Small intestine (tissue), 7 donors: ENCODE measurements around the gene CCDC60. TPM values are rescaled to one million over a fixed set of nuclear protein-coding genes. Genes with fewer than 3 reads are reported as not detected.
"Not testable (repeated sequence)": the region's sequence is repeated elsewhere in the genome, so short reads cannot be mapped to it uniquely, and the experiment has no call there.

Experiments
- DNase-seq, 2 donors: peaks; one replicate each; pipeline versions ENCODE4 v3.0.0 to v3.0.0-alpha.2; 2013
- FAIRE-seq: peaks from 2 replicates; lab custom pipeline; 2012; peaks lifted over from hg19 to GRCh38; lab: Jason Lieb, UNC
- H3K27ac ChIP-seq, 3 donors: one replicate each; pipeline ENCODE4 v1.5.1; 2013; ENCODE audit warnings: low read length in 2 of 3, mild to moderate bottlenecking in 2 of 3, control low read depth in 1 of 3, inconsistent platforms in 1 of 3, low read depth in 1 of 3, moderate library complexity in 1 of 3
- H3K27me3 ChIP-seq, 3 donors: one replicate each; pipeline ENCODE4 v1.6.1; 2013; ENCODE audit warnings: low read length in 3 of 3, inconsistent platforms in 1 of 3; ENCODE audit not compliant: control insufficient read depth in 3 of 3, insufficient read depth in 3 of 3
- H3K36me3 ChIP-seq, 3 donors: one replicate each; pipeline ENCODE4 v1.6.1; 2013; ENCODE audit warnings: low read length in 3 of 3, inconsistent platforms in 1 of 3, low read depth in 1 of 3, mild to moderate bottlenecking in 1 of 3, moderate library complexity in 1 of 3; ENCODE audit not compliant: control insufficient read depth in 3 of 3, insufficient read depth in 2 of 3
- H3K4me1 ChIP-seq, 3 donors: one replicate each; pipeline ENCODE4 v1.6.1; 2013; ENCODE audit warnings: low read length in 2 of 3, inconsistent platforms in 1 of 3, low read depth in 1 of 3, mild to moderate bottlenecking in 1 of 3, moderate library complexity in 1 of 3; ENCODE audit not compliant: control insufficient read depth in 3 of 3, insufficient read depth in 2 of 3
- H3K4me3 ChIP-seq, 3 donors: one replicate each; pipeline ENCODE4 v1.5.1; 2013; ENCODE audit warnings: low read length in 3 of 3, control low read depth in 1 of 3, inconsistent platforms in 1 of 3, low read depth in 1 of 3, mild to moderate bottlenecking in 1 of 3, moderate library complexity in 1 of 3
- H3K9me3 ChIP-seq, 2 donors: one replicate each; pipeline ENCODE4 v1.6.1; 2013; ENCODE audit warnings: low read depth in 1 of 2, low read length in 1 of 2; ENCODE audit not compliant: control insufficient read depth in 2 of 2, insufficient read depth in 1 of 2
- WGBS, 3 donors: extraction: QIAGEN DNeasy Blood & Tissue Kit; methylation state at CpG; one replicate each; pipeline ENCODE4 v1.1.7; 2013; 5-methylcytosine and 5-hydroxymethylcytosine counted together
- polyA plus RNA-seq, 4 donors: library from polyadenylated mRNA; stranded (reverse) in 3 of 4; unstranded in 1 of 4; fragments of 200-250 nt in 3 of 4; fragments of 120-200 nt in 1 of 4; gene quantifications; one replicate each; pipeline versions ENCODE4 v1.2.1 to v1.2.3, GENCODE V29; 2013
- donor health status: healthy with polysubstance abuse.
- donor health status: control.
- donor health status: control.
- donor health status: Bipolar disorder and iron deficiency.
- donor health status: healthy.

CCDC60 gene
- polyA plus RNA-seq, 4 donors = not detected

DNA sequence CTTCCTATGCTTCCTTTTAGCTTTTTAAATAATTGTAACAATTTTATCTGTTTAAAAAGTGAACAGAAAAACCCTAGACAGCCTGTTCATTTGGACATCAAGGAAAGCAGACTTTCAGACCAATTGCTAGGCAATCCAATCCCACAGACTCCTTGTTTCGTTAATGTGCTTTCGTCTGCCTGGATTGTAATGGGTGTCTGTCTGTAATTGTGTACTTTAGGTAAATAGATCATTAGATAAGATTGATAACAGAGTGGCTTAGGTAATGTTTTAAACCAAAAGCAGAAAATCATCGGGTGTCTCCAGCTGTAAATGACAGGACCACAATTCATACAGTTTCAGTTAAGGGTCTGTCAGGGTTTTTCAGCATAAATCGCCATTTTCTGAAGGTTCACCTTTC is 19.6 kb downstream of the CCDC60 start:
- H3K27ac ChIP-seq = no peak overlapping the region
- H3K4me1 ChIP-seq = no peaks in the 10 kb centered on the region
- FAIRE-seq (no peak), DNase-seq (no peak)
- H3K27me3 ChIP-seq = no peaks in the 10 kb centered on the region
- 17 to 36% (median 36%) methylated on average over 4 of the region's 4 CpGs for WGBS, 3 donors
- H3K9me3 ChIP-seq = no peaks in the 10 kb centered on the region
- H3K36me3 ChIP-seq = no peaks in the 10 kb centered on the region
- no peak overlapping the region for H3K4me3 ChIP-seq

DNA sequence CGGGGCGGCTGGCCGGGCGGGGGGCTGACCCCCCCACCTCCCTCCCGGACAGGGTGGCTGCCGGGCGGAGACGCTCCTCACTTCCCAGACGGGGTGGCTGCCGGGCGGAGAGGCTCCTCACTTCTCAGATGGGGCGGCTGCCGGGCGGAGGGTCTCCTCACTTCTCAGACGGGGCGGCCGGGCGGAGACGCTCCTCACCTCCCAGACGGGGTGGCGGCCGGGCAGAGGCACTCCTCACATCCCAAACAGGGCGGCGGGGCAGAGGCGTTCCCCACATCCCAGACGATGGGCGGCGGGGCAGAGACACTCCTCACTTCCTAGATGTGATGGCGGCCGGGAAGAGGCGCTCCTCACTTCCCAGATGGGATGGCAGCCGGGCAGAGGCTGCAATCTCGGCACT is 25.8 kb downstream of the CCDC60 start:
- not testable (repeated sequence) for FAIRE-seq, H3K27ac ChIP-seq, H3K9me3 ChIP-seq, H3K27me3 ChIP-seq, DNase-seq, H3K4me3 ChIP-seq, H3K36me3 ChIP-seq, H3K4me1 ChIP-seq
- 91 to 96% (median 93%) methylated on average over 8 to 26 of the region's 33 CpGs for WGBS, 3 donors

DNA sequence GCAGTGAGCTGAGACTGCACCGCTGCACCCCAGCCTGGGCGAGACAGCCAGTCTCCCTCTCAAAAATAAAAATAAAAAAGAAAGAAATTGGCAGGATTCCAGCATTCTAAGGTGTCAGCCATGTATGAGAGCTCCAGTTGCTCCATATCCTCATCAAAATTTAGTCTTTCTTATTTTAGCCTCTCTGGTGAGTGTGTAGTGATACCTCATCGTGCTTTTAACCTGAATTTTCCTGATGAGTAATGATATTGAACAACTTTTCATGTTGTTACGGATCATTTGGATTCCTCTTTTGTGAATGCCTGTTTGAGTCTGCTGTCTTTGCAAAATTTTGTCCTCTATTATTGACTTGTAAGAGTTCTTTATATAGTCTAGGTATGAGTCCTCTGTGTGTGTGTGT is 28.5 kb downstream of the CCDC60 start:
- Histone ChIP-seq H3K27me3 (peaks cover 0 to 2% (median 0%) of the 10 kb centered on the region in 3 donors), H3K4me3 (no peak overlapping the region)
- WGBS, 3 donors = 75 to 85% (median 76%) methylated on average over 4 of the region's 4 CpGs

DNA sequence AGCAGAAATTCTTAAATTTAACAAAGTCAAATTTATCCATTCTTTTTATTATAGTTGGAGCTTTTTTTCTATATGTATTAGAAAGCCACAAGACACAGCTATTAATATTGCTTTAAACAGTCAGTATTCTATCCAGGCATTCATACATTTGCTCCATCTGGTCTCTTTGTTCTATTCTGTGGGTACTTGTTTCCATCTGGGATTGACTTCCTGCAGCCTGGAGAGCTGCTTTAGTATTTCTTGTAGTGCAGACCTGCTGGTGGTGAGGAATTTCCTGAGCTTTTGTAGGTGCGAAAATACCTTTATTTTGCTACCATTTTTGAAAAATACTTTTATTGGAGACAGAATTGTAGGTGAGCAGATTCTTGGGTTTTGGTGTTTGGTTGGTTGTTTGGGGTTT is 29.0 kb downstream of the CCDC60 start:
- WGBS, 3 donors = 67 to 95% (median 73%) methylated on average over 1 of the region's 1 CpG

More for the DNA sequence above, 28.5 kb downstream of the CCDC60 start:
- no peak overlapping the region for H3K27ac ChIP-seq
- no peaks in the 10 kb centered on the region for H3K36me3 ChIP-seq
- no peak for FAIRE-seq
- no peaks in the 10 kb centered on the region for H3K4me1 ChIP-seq
- H3K9me3 ChIP-seq = peaks cover 0 to 2% of the 10 kb centered on the region in 2 donors
- DNase-seq = no peak

DNA sequence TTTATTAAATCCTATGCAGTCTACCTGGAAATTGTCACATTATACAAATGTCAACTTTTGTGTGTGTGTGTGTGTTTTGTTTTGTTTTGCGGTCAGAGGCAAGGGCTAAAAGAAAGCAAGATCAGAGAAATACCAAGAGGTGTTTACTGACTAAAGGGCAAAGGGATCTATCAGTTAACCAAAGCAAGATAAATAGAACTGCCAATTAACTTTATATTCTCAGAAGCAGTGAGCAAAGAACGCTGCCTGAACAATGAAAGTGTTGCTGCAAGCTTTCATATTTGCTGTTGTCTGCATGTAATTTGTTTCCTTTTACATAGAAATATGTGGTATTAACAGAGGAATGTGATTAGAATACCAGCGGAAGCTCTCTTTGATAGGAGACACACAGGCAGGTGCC is 30.9 kb downstream of the CCDC60 start:
- DNase-seq = no peak
- Histone ChIP-seq H3K4me1 (no peaks in the 10 kb centered on the region), H3K4me3 (no peak overlapping the region), H3K27ac (no peak overlapping the region), H3K9me3 (peaks cover 0 to 2% of the 10 kb centered on the region in 2 donors), H3K27me3 (peaks cover 0 to 2% (median 0%) of the 10 kb centered on the region in 3 donors), H3K36me3 (no peaks in the 10 kb centered on the region)
- no peak for FAIRE-seq
- 21 to 44% (median 35%) methylated on average over 3 of the region's 3 CpGs for WGBS, 3 donors

More for the DNA sequence above, 29.0 kb downstream of the CCDC60 start:
- Histone ChIP-seq H3K9me3 (peaks cover 0 to 2% of the 10 kb centered on the region in 2 donors), H3K27ac (no peak overlapping the region), H3K4me3 (no peak overlapping the region), H3K4me1 (no peaks in the 10 kb centered on the region), H3K27me3 (peaks cover 0 to 2% (median 0%) of the 10 kb centered on the region in 3 donors), H3K36me3 (no peaks in the 10 kb centered on the region)
- FAIRE-seq (no peak), DNase-seq (no peak)

- Histone ChIP-seq H3K9me3 (peaks cover 0 to 2% of the 10 kb centered on the region in 2 donors), H3K27ac (no peak overlapping the region), H3K36me3 (no peaks in the 10 kb centered on the region), H3K4me3 (no peak overlapping the region), H3K27me3 (peaks cover 0 to 2% (median 0%) of the 10 kb centered on the region in 3 donors), H3K4me1 (no peaks in the 10 kb centered on the region)
- FAIRE-seq (no peak), DNase-seq (no peak)
- 47 to 71% (median 61%) methylated on average over 6 of the region's 6 CpGs for WGBS, 3 donors
Observed at GRCh38 chr12:119366007-119366406, 31.5 kb downstream of the CCDC60 start.

GRCh38 chr12:119369161-119369560 is 34.6 kb downstream of the CCDC60 start:
- 76 to 81% (median 77%) methylated on average over 3 of the region's 3 CpGs for WGBS, 3 donors
- Histone ChIP-seq H3K4me1 (no peaks in the 10 kb centered on the region), H3K9me3 (no peaks in the 10 kb centered on the region), H3K27ac (no peak overlapping the region), H3K36me3 (no peaks in the 10 kb centered on the region), H3K4me3 (no peak overlapping the region), H3K27me3 (peaks cover 0 to 2% (median 0%) of the 10 kb centered on the region in 3 donors)
- FAIRE-seq (no peak), DNase-seq (no peak)

DNA sequence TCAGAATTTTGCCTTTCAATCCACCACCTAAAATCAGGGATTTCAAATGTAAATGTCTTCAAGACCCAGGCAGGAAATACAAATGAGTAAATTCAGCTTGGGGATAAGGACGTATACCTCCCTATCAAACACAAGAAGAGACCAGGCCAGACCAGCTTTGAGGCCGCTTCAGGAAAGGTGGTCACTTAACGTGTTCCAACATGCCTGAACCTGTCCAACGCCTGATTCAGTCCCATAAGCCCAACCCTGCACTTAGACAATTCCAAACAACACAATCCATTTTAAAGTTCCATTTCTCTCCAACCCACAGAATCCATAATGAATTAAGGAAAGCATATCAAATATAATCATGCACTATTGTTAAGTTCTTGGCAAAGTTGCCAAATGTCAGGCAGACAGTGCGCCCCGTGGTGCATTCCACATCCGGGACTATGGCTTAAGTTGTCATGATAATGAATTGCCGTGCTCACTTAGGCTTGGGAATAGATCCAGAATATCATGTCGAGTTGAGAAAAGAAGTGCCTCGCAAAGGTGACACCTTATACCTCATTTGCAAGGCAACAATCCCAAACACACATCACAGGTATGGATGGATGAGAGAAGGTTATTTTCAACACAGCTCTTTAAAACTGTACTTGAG is 35.5 kb downstream of the CCDC60 start:
- Histone ChIP-seq H3K27ac (no peak overlapping the region), H3K27me3 (no peaks in the 10 kb centered on the region), H3K9me3 (no peaks in the 10 kb centered on the region), H3K4me1 (no peaks in the 10 kb centered on the region), H3K4me3 (no peak overlapping the region), H3K36me3 (no peaks in the 10 kb centered on the region)
- no peak for DNase-seq
- FAIRE-seq = no peak
- 52 to 58% (median 57%) methylated on average over 10 of the region's 10 CpGs for WGBS, 3 donors

GRCh38 chr12:119372540-119372939 is 38.0 kb downstream of the CCDC60 start:
- no peak for FAIRE-seq
- Histone ChIP-seq H3K9me3 (no peaks in the 10 kb centered on the region), H3K27ac (no peak overlapping the region), H3K4me3 (no peak overlapping the region), H3K27me3 (no peaks in the 10 kb centered on the region), H3K36me3 (no peaks in the 10 kb centered on the region), H3K4me1 (no peaks in the 10 kb centered on the region)
- 40 to 57% (median 43%) methylated on average over 7 of the region's 7 CpGs for WGBS, 3 donors
- no peak for DNase-seq
